ENCODE measurements around the gene ACTMAP.

Gene ACTMAP

GRCh38 chr19:40780582-40780981 is 30.3 kb upstream of the ACTMAP start:
- DNase-seq (ENCODE audit: low read depth) = no peak
- H3K4me3 ChIP-seq (ENCODE audit: low read depth, low read length) = no peak overlapping the region
- TF ChIP-seq CTCF (IDR thresholded peaks at IDR 0.05; ENCODE audit: insufficient read depth, low read depth, low read length, missing control alignments) = no peak

- no peak for DNase-seq (ENCODE audit: low read depth)
- peak overlapping the region; percentile 49 for H3K4me3 ChIP-seq (ENCODE audit: low read depth, low read length)
- TF ChIP-seq CTCF (IDR thresholded peaks at IDR 0.05; ENCODE audit: insufficient read depth, low read depth, low read length, missing control alignments) = no peak
Measured at GRCh38 chr19:40778706-40779284, 28.5 kb upstream of the ACTMAP start.

- H3K4me3 ChIP-seq (ENCODE audit: low read depth, low read length) = peak within 1 kb of the TSS; percentile 49
- no peak for TF ChIP-seq CTCF (IDR thresholded peaks at IDR 0.05; ENCODE audit: insufficient read depth, low read depth, low read length, missing control alignments)
- DNase-seq (ENCODE audit: low read depth) = peak; percentile 100
Measured at GRCh38 chr19:40777937-40778705, 27.8 kb upstream of the ACTMAP start, which contains the start of gene RAB4B. Gene RAB4B, plus strand, starts transcription at chr19:40778247. Its CDS starts 129 bp downstream, at chr19:40778376.

- no peak for DNase-seq (ENCODE audit: low read depth)
- peak overlapping the region; percentile 49 for H3K4me3 ChIP-seq (ENCODE audit: low read depth, low read length)
- no peak for TF ChIP-seq CTCF (IDR thresholded peaks at IDR 0.05; ENCODE audit: insufficient read depth, low read depth, low read length, missing control alignments)
Measured at GRCh38 chr19:40777645-40777936, 27.3 kb upstream of the ACTMAP start.

GRCh38 chr19:40776932-40777644 is 26.8 kb upstream of the ACTMAP start:
- H3K4me3 ChIP-seq (ENCODE audit: low read depth, low read length) = peak overlapping the region; percentile 49
- peak; percentile 99 for DNase-seq (ENCODE audit: low read depth)
- TF ChIP-seq CTCF (IDR thresholded peaks at IDR 0.05; ENCODE audit: insufficient read depth, low read depth, low read length, missing control alignments) = no peak

GRCh38 chr19:40776364-40776763 is 26.1 kb upstream of the ACTMAP start:
- no peak overlapping the region; the same call in 1 of the 2 replicates for H3K4me3 ChIP-seq (ENCODE audit: low read depth, low read length)

More at GRCh38 chr19:40776364-40776763, 26.1 kb upstream of the ACTMAP start:
- no peak for DNase-seq (ENCODE audit: low read depth)
- TF ChIP-seq CTCF (IDR thresholded peaks at IDR 0.05; ENCODE audit: insufficient read depth, low read depth, low read length, missing control alignments) = no peak

Measured in GM12865 (cell line).